Lung (tissue), 12 donors: ENCODE results near the gene SYDE1. TPM values are rescaled to one million over a fixed set of nuclear protein-coding genes. Genes with fewer than 3 reads are reported as not detected.

ENCODE experiments used
- ATAC-seq: fragments of 200-7000 bp; cut with Tn5 transposase; one replicate; pipeline ENCODE4 v1.9.1; 2020; ENCODE audit warnings: moderate number of reproducible peaks; ENCODE audit not compliant: insufficient read depth, low FRiP score
- DNase-seq, 3 donors: peaks; one replicate each; pipeline ENCODE4 v3.0.0-alpha.2; 2013 to 2017
- H3K27ac ChIP-seq, 2 donors: one replicate each; pipeline ENCODE4 v1.5.1; 2013; ENCODE audit warnings: mild to moderate bottlenecking in 2 of 2, moderate library complexity in 2 of 2, control low read depth in 1 of 2, inconsistent platforms in 1 of 2, low read depth in 1 of 2, low read length in 1 of 2
- H3K27me3 ChIP-seq, 3 donors: one replicate each; pipeline ENCODE4 v1.5.1; 2013; ENCODE audit warnings: low read length in 2 of 3; ENCODE audit not compliant: control insufficient read depth in 3 of 3, insufficient read depth in 3 of 3
- H3K36me3 ChIP-seq, 4 donors: one replicate each; pipeline ENCODE4 v1.5.1; 2013; ENCODE audit warnings: low read length in 4 of 4, mild to moderate bottlenecking in 1 of 4, moderate library complexity in 1 of 4; ENCODE audit not compliant: control insufficient read depth in 4 of 4, insufficient read depth in 4 of 4
- H3K4me1 ChIP-seq, 5 donors: one replicate each; pipeline ENCODE4 v1.5.1; 2013; ENCODE audit warnings: low read length in 5 of 5, mild to moderate bottlenecking in 2 of 5, moderate library complexity in 1 of 5; ENCODE audit not compliant: control insufficient read depth in 5 of 5, insufficient read depth in 5 of 5
- H3K4me3 ChIP-seq: one replicate; pipeline ENCODE4 v1.5.1; 2013; ENCODE audit warnings: mild to moderate bottlenecking, control low read depth, moderate library complexity
- H3K9ac ChIP-seq, 2 donors: one replicate each; pipeline ENCODE4 v1.5.1; 2013; ENCODE audit warnings: low read length in 2 of 2, control low read depth in 1 of 2; ENCODE audit not compliant: insufficient read depth in 1 of 2
- H3K9me3 ChIP-seq, 4 donors: one replicate each; pipeline ENCODE4 v1.5.1; 2013; ENCODE audit warnings: low read length in 3 of 4, mild to moderate bottlenecking in 1 of 4, moderate library complexity in 1 of 4; ENCODE audit not compliant: control insufficient read depth in 4 of 4, insufficient read depth in 3 of 4
- WGBS, 2 donors: extraction: QIAGEN DNeasy Blood & Tissue Kit; methylation state at CpG; one replicate each; pipeline ENCODE4 v1.1.7; 2013; 5-methylcytosine and 5-hydroxymethylcytosine counted together
- polyA plus RNA-seq, 2 donors: library from polyadenylated mRNA; stranded (reverse); fragments of 200-250 nt; gene quantifications; one replicate each; pipeline ENCODE4 v1.2.1, GENCODE V29; 2013
- total RNA-seq, 2 donors: library from RNA; depleted of rRNA in 1 of 2; stranded (reverse); fragments of >200 nt in 1 of 2; gene quantifications; one replicate each; pipeline ENCODE4 v1.2.1, GENCODE V29; 2014 to 2021
- TF ChIP-seq, protein P1 (sequence below): IDR thresholded peaks from 2 replicates; pipeline ENCODE4 v1.5.1; 2012; ENCODE audit warnings: mild to moderate bottlenecking; ENCODE audit errors: control extremely low read depth, extremely low read depth
- donor health status: control.
- donor health status: control.
- donor health status: Bipolar disorder and iron deficiency.
- donor health status: healthy.
- donor health status: DM: yes; HTN: yes; CAD: no.

Gene SYDE1
- total and polyA plus RNA-seq, 4 donors, result 5.5 to 26.9 (median 16.8) TPM

- ATAC-seq, result no peak
- no peak overlapping the region for H3K27ac ChIP-seq
- DNase-seq, result no peak
- no peak overlapping the region for H3K4me3 ChIP-seq
- peaks cover 0 to 13% (median 0%) of the 10 kb centered on the region in 5 donors for H3K4me1 ChIP-seq
- H3K9ac ChIP-seq, result no peak overlapping the region
- H3K27me3 ChIP-seq, result no peaks in the 10 kb centered on the region
- 79 to 92% methylated on average over 7 of the region's 7 CpGs for WGBS, 2 donors
- H3K9me3 ChIP-seq, result no peaks in the 10 kb centered on the region
- peaks cover 10 to 72% (median 50%) of the 10 kb centered on the region in 4 donors for H3K36me3 ChIP-seq
- TF ChIP-seq, protein P1, sequence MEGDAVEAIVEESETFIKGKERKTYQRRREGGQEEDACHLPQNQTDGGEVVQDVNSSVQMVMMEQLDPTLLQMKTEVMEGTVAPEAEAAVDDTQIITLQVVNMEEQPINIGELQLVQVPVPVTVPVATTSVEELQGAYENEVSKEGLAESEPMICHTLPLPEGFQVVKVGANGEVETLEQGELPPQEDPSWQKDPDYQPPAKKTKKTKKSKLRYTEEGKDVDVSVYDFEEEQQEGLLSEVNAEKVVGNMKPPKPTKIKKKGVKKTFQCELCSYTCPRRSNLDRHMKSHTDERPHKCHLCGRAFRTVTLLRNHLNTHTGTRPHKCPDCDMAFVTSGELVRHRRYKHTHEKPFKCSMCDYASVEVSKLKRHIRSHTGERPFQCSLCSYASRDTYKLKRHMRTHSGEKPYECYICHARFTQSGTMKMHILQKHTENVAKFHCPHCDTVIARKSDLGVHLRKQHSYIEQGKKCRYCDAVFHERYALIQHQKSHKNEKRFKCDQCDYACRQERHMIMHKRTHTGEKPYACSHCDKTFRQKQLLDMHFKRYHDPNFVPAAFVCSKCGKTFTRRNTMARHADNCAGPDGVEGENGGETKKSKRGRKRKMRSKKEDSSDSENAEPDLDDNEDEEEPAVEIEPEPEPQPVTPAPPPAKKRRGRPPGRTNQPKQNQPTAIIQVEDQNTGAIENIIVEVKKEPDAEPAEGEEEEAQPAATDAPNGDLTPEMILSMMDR, result no peak
Observed at GRCh38 chr19:15114153-15114540, 6.9 kb downstream of the SYDE1 start.

DNA sequence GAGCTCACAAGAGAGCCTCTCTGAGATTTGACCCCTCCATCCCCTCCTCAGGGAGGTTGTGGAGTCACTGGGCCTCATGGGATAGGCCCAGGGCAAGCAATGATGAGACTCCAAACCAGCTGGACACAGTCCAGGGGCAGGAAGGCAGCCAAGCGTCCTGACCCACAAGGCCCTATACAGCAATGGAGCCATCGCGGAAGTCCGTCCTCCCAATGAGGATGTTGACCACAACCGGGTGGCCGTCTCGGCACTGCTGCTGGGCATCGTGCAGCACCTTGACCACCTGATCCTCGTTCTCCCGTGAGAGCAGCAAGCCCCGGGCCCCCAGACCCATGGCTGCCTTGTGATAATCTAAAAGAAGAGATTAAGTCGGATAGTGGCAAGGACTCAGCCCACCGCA lies 7.9 kb downstream of the SYDE1 start:
- Histone ChIP-seq H3K27me3 (no peaks in the 10 kb centered on the region), H3K36me3 (peaks cover 11 to 69% (median 52%) of the 10 kb centered on the region in 4 donors), H3K27ac (peak overlapping the region in 1 of 2 donors; percentile 20), H3K9me3 (no peaks in the 10 kb centered on the region), H3K4me1 (peaks cover 0 to 13% (median 0%) of the 10 kb centered on the region in 5 donors), H3K9ac (no peak overlapping the region), H3K4me3 (no peak overlapping the region)
- DNase-seq, result peak; percentile 71 to 85 (median 73)
- ATAC-seq, result no peak
- TF ChIP-seq, protein P1, result no peak
- WGBS, 2 donors, result 57 to 82% methylated on average over 13 of the region's 13 CpGs

DNA sequence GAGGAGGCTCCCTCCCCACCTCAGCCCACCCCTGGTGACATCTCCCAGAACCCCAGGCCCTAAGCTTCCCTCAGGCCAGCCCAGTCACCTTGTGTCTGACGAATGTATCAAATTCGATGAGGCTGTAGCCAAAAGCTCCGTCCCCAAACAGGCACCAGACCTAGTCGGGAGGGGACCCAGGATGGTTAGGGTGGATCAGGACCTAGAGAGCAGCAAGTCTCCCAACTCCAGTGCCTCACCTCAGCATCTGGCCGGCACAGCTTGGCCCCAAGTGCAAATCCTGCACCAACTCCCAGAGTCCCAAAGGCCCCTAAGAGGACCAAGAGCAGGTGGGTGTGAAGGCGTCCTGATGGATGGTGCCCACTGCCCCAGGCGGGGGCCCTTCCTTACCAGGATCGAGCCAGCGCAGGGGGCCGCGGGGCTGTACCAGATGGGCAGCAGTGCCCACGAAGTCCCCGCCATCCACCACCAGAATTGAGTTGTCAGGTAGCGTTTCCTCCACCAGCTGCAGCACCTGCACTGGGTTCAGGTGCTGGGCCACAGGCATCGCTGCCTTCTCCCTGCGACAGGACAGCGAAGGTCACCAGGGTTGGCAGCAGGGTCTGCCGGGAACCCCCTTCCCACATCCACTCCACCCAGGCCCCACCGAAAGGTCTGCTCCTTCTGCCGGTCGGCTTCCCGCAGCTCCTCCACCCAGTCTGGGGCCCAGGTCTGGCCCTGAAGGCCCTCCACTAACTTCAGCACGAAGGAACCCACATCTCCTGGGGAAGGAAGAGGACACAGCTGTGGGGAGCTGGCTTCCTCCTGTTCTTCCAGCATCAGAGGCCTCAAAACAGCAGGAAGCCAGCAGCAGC lies 8.8 kb downstream of the SYDE1 start:
- 60 to 78% methylated on average over 22 to 23 of the region's 23 CpGs for WGBS, 2 donors
- TF ChIP-seq, protein P1, result no peak
- Histone ChIP-seq H3K4me3 (no peak overlapping the region), H3K27me3 (no peaks in the 10 kb centered on the region), H3K36me3 (peaks cover 11 to 68% (median 54%) of the 10 kb centered on the region in 4 donors), H3K9ac (no peak overlapping the region), H3K4me1 (peaks cover 0 to 13% (median 0%) of the 10 kb centered on the region in 5 donors), H3K9me3 (no peaks in the 10 kb centered on the region), H3K27ac (no peak overlapping the region)
- ATAC-seq (no peak), DNase-seq (no peak)
